MM.1S (cell line): ENCODE measurements around the gene DGKI.

Experiments
- DNase-seq: peaks from one replicate; pipeline ENCODE4 v3.0.0-alpha.2; 2015
- H2AFZ ChIP-seq: fragments of 300-600 bp; sonication (generic); 2 replicates; pipeline ENCODE4 v1.6.0; 2016; ENCODE audit warnings: antibody characterized with exemption, low read length
- H3F3A ChIP-seq: fragments of 300-600 bp; sonication (generic); 2 replicates; pipeline ENCODE4 v1.6.1; 2016; ENCODE audit warnings: mild to moderate bottlenecking, antibody characterized with exemption, low read length, moderate library complexity, mixed read lengths; ENCODE audit not compliant: insufficient read depth
- H3K27ac ChIP-seq: fragments of 300-600 bp; sonication (generic); 2 replicates; pipeline ENCODE4 v1.5.1; 2016; ENCODE audit warnings: mild to moderate bottlenecking, low read length
- H3K27me3 ChIP-seq: fragments of 300-600 bp; sonication (generic); replicated peaks from 2 replicates; pipeline ENCODE4 v1.6.0; 2016; ENCODE audit warnings: low read length; ENCODE audit not compliant: insufficient read depth
- H3K36me3 ChIP-seq: fragments of 300-600 bp; sonication (generic); replicated peaks from 2 replicates; pipeline ENCODE4 v1.6.1; 2016; ENCODE audit warnings: mild to moderate bottlenecking, low read length, mixed read lengths; ENCODE audit not compliant: insufficient read depth
- H3K4me1 ChIP-seq: fragments of 300-600 bp; sonication (generic); 2 replicates; pipeline ENCODE4 v1.6.1; 2016; ENCODE audit warnings: low read length, mixed read lengths
- H3K4me2 ChIP-seq: fragments of 300-600 bp; sonication (generic); 2 replicates; pipeline ENCODE4 v1.6.0; 2016; ENCODE audit warnings: low read depth, low read length
- H3K4me3 ChIP-seq: fragments of 300-600 bp; sonication (generic); 2 replicates; pipeline ENCODE4 v1.5.1; 2016; ENCODE audit warnings: low read length, mixed read lengths
- H3K79me2 ChIP-seq: fragments of 300-600 bp; sonication (generic); 2 replicates; pipeline ENCODE4 v1.6.1; 2016; ENCODE audit warnings: mixed run types, low read length, mixed read lengths
- H3K9ac ChIP-seq: fragments of 300-600 bp; sonication (generic); 2 replicates; pipeline ENCODE4 v1.6.1; 2016; ENCODE audit warnings: low read length, mixed read lengths
- H3K9me2 ChIP-seq: fragments of 300-600 bp; sonication (generic); replicated peaks from 2 replicates; pipeline ENCODE4 v1.6.1; 2016; ENCODE audit warnings: mild to moderate bottlenecking, low read length, mixed read lengths; ENCODE audit not compliant: insufficient read depth
- H3K9me3 ChIP-seq: fragments of 300-600 bp; sonication (generic); replicated peaks from 2 replicates; pipeline ENCODE4 v1.6.1; 2016; ENCODE audit warnings: mild to moderate bottlenecking, low read length, mixed read lengths; ENCODE audit not compliant: insufficient read depth
- H4K20me1 ChIP-seq: fragments of 300-600 bp; sonication (generic); 2 replicates; pipeline ENCODE4 v1.6.1; 2016; ENCODE audit warnings: mild to moderate bottlenecking, low read length, moderate library complexity, mixed read lengths; ENCODE audit not compliant: insufficient read depth
- EZH2 ChIP-seq: fragments of 300-600 bp; sonication (generic); optimal IDR thresholded peaks from 2 replicates; pipeline ENCODE3; 2017; ENCODE audit warnings: low read depth, mild to moderate bottlenecking, antibody characterized with exemption, low read length, mixed read lengths
- EZH2phosphoT487 ChIP-seq: fragments of 300-600 bp; sonication (generic); IDR thresholded peaks from 2 replicates; pipeline ENCODE4 v1.6.1; 2018; ENCODE audit warnings: antibody characterized with exemption, low read length
- TF ChIP-seq, protein P1 (sequence below): fragments of 300-600 bp; sonication (generic); IDR thresholded peaks from 2 replicates; pipeline ENCODE4 v1.5.1; 2016; ENCODE audit warnings: antibody characterized with exemption, low read length, mixed read lengths

The DGKI gene

DNA sequence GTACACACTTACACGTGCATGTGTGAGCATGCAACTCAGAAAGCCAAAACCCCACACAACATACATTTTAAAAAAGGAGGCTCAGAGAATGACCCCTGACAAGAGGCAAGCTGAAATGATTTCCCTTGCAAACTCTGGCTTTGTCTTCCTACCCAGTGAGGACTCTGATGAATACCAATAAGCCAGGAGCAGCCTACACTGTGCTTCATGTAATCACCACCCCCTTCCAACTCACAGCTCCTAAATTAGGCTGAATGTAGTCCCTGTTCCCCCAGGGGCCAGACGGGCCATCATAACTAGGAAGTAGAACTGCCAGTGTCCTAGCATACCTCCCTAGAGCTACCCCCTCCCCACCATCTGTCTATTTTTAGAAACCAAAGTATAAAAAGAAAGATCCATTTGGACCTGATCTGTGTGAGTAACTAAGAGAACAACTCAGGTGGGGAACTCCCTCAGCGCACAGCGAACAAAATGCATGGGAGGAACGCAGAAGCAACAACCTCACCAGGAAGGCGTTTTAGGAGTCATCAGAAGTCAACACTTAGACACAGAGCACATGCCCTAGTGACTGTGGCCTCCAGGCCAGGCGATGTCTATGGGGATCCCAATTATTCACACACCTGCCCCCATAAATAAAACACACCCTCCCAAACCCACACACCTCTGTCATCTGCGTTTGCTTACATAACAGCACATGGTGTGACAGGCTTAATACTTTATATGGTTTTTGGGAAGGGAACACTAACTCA, 1.9 kb downstream of the DGKI start:
- Histone ChIP-seq H3K79me2 (no peaks in the 10 kb centered on the region), H3K9me3 (no peaks in the 10 kb centered on the region), H3K4me3 (no peak overlapping the region), H3K36me3 (no peaks in the 10 kb centered on the region), H3K4me2 (no peak overlapping the region), H3K27me3 (no peaks in the 10 kb centered on the region), H3F3A (no peaks in the 10 kb centered on the region), H2AFZ (no peak overlapping the region), H3K4me1 (no peaks in the 10 kb centered on the region), H3K27ac (no peak overlapping the region), H3K9ac (no peak overlapping the region), H3K9me2 (no peaks in the 10 kb centered on the region), H4K20me1 (no peaks in the 10 kb centered on the region)
- TF ChIP-seq, protein P1, sequence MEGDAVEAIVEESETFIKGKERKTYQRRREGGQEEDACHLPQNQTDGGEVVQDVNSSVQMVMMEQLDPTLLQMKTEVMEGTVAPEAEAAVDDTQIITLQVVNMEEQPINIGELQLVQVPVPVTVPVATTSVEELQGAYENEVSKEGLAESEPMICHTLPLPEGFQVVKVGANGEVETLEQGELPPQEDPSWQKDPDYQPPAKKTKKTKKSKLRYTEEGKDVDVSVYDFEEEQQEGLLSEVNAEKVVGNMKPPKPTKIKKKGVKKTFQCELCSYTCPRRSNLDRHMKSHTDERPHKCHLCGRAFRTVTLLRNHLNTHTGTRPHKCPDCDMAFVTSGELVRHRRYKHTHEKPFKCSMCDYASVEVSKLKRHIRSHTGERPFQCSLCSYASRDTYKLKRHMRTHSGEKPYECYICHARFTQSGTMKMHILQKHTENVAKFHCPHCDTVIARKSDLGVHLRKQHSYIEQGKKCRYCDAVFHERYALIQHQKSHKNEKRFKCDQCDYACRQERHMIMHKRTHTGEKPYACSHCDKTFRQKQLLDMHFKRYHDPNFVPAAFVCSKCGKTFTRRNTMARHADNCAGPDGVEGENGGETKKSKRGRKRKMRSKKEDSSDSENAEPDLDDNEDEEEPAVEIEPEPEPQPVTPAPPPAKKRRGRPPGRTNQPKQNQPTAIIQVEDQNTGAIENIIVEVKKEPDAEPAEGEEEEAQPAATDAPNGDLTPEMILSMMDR = no peak
- TF ChIP-seq EZH2phosphoT487 (no peak), EZH2 (no peak)
- DNase-seq = no peak

DNA sequence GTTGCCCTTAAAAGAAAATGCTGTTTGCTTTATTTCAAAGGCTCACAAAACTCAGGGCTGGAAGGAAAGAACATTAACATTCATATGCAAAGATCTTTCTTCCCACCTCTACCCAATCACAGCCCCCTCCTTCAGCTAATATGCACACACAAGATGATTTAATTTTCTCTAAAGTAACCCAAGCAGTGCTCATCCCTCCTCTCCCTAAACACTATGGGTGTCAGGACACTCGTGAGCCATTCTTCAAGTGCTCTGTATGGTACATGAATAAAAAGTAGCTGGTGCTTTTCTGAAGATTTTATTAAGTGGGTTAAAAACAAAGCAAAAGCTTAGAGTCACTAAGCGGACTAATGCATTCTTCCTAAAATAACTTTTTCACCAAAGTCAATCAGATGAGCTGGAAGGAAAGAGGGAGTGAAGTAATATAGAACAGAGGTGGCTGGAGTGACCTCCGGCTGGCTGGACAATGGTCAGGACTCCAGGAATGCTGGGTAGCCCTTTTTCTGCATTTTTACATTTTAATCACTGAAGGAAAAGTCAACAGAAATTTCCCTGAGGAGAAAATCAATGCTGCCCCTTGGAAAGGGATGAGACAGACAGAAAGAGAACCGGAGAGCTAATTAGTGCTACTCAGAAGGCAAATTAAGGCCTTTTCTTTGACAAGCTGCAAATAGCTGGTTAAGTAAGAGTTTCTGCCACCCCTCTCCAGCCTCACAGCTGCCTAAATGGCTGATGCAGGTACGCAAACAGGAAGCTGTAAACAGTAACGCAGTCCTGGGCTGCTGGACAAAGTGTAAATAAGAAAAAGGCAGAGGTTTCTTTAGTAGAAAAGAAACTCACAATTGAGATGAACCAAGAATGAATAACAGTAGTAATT, 6.6 kb downstream of the DGKI start:
- DNase-seq = no peak
- Histone ChIP-seq H4K20me1 (no peaks in the 10 kb centered on the region), H3K4me2 (no peak overlapping the region)

DNA sequence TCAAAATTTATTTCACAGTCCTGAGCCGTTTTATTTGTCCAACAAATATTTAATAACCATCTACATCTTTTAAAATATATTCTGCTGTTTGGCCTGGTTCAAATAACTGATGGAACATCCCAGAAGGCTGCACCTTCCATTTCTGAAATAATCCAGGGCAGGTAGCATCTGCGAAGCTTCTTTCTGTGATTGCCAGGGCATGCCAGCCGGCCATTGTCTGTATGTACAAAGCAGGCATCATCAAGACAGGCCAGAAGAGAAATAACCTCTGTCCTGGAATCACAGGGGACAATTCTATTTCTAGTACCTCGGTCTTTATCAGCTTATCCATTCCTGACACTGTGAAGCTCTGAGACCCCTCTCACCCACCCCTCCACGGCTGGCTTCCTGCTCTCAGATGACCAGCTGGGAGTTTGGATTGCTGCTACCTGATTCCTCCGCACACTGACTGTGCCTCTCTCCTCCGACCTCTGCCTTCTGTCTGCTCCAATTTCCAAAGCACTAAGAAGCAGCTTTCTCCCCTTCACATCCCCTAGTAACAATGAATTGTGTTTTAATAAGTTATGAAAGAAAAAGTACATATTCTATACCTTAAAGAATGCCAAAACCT, 8.0 kb downstream of the DGKI start:
- no peaks in the 10 kb centered on the region for H3K9me3 ChIP-seq
- no peaks in the 10 kb centered on the region for H3F3A ChIP-seq
- H3K9ac ChIP-seq = no peak overlapping the region
- H3K9me2 ChIP-seq = no peaks in the 10 kb centered on the region
- no peak overlapping the region for H3K4me3 ChIP-seq
- no peak overlapping the region for H3K4me2 ChIP-seq
- H3K27me3 ChIP-seq = no peaks in the 10 kb centered on the region
- no peaks in the 10 kb centered on the region for H3K4me1 ChIP-seq
- no peaks in the 10 kb centered on the region for H3K36me3 ChIP-seq
- no peak overlapping the region for H3K27ac ChIP-seq
- no peaks in the 10 kb centered on the region for H4K20me1 ChIP-seq
- no peak overlapping the region for H2AFZ ChIP-seq
- no peak for TF ChIP-seq EZH2phosphoT487
- DNase-seq = no peak
- H3K79me2 ChIP-seq = no peaks in the 10 kb centered on the region

More for the DNA sequence above, 6.6 kb downstream of the DGKI start:
- H3K36me3 ChIP-seq = no peaks in the 10 kb centered on the region
- H3K9me3 ChIP-seq = no peaks in the 10 kb centered on the region
- H3K79me2 ChIP-seq = no peaks in the 10 kb centered on the region
- H3K27me3 ChIP-seq = no peaks in the 10 kb centered on the region
- H3K4me1 ChIP-seq = no peaks in the 10 kb centered on the region
- no peak for TF ChIP-seq EZH2
- no peak for TF ChIP-seq EZH2phosphoT487
- TF ChIP-seq, protein P1 = no peak
- no peak overlapping the region for H3K27ac ChIP-seq
- no peak overlapping the region for H3K9ac ChIP-seq
- H3K9me2 ChIP-seq = no peaks in the 10 kb centered on the region
- H3F3A ChIP-seq = no peaks in the 10 kb centered on the region
- H2AFZ ChIP-seq = no peak overlapping the region
- no peak overlapping the region for H3K4me3 ChIP-seq
